GM21529 (cell line): ENCODE measurements around the gene PLAGL1.
"Not testable (repeated sequence)": the region's sequence is repeated elsewhere in the genome, so short reads cannot be mapped to it uniquely, and the experiment has no call there.

Source experiments
- ATAC-seq: cut with Tn5 transposase; IDR thresholded peaks from one replicate; pipeline ENCODE4 v1.9.1; 2021; ENCODE audit not compliant: unreplicated experiment

The PLAGL1 gene

DNA sequence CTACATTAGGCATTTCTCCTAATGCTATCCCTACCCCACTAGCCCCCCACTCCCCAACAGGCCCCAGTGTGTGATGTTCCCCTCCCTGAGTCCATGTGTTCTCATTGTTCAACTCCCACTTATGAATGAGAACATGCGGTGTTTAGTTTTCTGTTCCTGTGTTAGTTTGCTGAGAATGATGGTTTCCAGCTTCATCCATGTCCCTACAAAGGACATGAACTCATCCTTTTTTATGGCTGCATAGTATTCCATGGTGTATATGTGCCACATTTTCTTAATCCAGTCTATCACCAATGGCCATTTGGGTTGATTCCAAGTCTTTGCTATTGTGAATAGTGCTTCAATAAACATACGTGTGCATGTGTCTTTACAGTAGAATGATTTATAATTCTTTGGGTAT, 1.6 kb upstream of the PLAGL1 start:
- ATAC-seq, result not testable (repeated sequence)

DNA sequence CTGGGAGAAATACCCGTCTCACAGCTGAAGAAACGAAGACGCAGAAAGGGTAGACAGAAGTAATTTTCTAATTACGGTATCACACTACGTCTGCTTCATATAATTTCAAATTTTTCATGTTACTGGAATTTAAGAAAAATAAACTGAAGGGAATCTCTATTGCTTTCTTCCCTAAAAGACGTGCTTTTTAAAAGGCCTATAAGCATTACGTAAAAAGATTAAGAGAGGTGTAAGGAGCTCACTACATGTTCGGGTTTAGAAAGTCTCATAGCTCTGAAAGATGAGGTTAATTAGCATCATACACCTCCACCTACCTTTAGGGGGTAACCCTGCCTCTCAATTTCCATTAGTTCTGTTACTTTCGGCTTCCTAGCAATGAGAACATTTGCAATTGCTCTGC, 787 bp upstream of the PLAGL1 start:
- no peak for ATAC-seq

DNA sequence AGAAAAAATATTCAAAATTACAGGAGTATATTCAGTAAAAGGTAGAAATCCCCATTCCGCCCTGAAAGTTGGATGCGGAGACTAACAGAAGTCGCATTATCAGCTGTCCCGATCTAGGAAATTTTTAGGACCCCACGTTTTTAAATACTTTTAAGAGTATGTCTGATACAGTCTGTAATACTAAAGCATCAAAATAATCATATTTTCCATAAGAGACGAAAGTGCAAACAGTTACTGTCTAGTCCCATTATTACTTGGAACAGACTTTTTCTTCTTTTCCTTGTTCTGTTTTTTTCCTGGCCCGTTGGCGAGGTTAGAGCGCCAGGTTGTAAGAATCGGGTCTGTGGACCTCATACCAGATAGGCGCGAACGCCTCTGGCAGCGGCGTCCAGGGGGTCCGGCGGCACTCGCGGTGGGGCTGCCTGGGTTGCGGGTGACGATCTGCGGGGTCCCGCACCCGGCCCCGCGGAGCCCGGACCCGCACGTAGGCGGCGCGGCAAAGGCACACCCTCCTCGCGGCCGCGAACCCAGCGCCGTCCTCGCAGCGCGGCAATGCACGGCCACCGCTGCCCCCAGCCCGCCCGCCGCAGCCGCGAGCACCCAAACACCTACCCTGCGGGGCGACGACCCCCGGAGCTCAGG, 460 bp downstream of the PLAGL1 start:
- ATAC-seq, result peak; percentile 34

DNA sequence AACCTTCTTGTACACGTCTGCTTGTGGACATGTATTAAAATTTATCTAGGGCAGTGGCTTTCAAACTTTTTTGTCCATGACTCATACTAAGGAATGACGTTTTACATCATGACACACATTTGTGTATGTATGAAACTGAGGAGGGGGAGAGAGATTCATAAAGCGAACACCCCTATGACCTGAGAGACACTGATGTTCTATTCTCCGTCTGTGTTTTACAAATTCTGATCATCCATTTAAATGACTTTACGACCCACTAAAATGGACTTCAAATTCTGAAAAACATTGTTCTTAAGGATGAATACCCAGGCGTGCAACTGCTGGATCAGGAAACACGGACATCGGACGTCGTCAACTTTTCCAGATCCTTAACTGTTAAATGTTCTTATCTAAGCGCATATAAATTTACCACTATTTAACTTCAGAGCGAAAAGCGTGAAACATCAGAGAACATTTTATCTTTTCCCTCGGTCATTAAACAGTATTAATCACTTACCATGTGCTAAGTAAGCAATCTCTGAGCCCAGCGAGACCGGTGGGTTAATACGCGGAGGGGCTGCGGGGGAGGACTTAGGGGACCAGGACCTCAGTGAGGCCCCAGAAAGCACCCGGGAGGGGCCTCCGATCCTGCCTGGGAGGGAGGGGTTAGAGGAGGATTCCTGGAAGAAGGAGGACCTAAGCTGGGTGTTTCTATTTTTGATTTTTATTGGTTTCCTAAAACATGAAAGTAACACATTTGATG, 1.2 kb downstream of the PLAGL1 start:
- ATAC-seq, result no peak

DNA sequence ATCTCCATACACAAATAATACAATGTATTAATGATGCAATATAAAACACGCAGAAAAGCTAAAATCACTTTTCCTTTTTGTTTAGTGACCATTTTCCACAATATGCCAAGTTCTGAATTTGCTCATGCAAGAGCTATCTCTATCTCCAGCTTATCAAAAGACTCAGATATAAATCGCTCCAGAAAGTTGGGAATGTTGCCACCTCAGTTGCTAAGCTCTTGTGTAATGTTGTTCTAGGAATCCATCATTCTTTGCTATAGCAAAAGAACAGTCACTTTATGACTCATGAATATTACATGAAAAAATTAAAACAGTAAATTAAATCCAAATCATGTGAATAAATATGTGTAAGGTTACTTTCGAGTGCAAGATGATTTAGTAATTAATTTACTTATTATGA, 8.7 kb downstream of the PLAGL1 start:
- no peak for ATAC-seq

DNA sequence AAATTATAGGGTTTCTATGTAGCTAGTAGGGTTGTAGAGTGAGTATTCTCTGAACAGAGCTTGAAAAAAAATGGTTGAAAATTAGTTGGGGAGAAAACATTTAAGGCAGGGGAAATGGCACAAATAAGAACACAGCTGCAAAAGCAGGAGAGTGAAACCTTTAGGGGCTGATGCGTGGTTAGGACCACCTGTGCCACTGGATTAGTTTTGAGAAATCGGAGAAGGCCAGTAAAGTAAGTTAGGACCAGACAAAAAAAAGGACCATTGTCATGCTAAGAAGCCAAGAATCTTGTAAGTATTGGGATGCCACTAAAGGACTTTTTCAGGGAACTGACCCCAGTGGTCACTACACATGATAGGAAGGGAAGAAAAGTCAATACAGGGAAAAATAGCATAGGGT, 9.4 kb downstream of the PLAGL1 start:
- ATAC-seq, result no peak

DNA sequence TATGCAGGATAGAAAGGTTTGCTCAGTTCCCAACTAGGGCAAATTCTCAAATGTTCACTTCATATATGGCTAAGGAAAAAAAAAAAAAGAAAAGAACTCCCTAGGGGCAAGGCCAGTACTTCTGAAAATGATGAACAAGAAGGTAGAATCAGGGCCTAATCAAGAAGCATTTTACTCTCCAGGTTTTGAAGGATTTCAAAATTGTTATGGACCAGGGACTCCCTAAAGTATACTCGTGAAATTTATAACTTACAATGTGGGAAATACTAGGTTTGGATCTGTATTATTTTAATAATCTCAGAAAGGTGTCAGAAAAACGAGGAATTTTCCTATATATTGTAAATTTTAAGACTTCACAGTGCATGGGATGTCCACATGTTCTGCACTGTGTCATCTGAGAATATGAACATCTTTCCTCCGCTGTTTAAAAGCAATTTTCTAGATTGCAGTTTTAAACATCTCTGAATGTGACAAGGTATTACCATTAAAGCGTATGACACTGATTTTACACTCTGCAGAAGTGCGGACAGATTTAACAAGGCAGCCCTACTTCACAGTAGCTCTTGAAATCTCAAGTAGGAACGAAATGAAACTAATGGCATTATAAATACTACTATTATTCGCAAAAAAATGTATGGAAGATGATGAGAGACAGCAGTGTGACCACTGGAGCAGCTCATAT, 14.0 kb downstream of the PLAGL1 start:
- ATAC-seq, result no peak

DNA sequence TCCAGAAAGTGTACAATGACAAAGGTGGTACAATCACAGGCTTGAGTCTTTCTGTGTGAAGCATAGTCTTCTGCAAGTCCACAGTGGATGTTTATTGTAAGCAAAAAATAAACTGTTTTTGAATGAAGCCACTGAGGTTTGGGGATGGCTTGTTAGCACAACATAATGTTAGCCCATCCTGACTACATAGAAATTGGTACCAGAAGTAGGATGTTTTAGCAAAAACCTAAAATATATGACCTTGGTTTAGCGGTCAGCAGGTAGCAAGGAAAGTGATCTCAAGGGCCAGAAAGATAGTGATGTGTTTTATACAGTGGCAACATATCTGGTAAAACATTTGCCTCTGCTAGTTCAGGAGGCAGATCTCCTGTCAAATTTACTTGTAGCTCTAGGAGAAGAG, 15.8 kb downstream of the PLAGL1 start:
- no peak for ATAC-seq

DNA sequence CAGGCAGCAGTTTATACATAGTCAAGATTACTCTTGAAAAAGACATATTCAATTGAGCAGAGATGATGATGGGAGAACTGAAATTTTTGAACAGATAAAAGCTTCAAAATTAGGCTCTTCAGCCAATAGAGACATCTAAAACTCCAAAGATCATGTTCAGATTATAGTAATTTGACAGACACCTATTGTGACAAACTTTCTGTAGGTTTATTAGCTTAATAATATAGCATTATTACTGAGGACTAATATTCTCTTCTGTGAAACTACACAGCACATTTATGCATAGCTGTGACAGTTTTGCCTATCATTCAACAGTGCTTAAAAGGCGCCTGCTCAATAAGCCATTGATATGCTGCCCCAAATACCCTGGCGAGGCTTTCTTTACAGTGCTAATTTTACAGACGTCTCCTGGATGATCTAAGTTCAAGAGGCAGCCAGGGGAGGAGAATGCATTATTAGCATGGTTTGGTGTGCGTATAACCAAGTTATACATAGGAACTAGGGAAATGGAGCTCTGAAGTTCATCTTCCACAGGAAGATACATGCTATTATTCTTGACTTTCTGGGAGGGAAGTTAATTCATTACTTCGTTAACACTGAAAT, 21.5 kb downstream of the PLAGL1 start:
- no peak for ATAC-seq

DNA sequence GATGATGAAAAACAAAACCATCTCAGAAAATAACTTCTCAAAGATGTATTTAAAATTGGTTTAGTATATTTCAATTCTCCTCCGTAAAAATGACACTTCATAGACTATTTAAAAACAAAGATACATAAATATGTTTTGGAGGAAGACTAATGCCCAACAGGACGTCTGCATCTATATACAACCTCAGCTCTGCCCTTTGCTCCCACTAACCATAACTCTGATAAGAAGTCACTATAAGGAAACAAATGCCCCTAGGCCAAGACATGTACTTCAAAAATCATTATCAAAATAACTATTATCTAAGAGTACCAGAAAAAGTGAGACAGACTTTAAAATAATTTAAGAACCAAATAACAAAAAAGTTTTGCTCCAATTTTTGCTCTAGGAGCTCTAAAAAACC, 23.4 kb downstream of the PLAGL1 start:
- no peak for ATAC-seq

DNA sequence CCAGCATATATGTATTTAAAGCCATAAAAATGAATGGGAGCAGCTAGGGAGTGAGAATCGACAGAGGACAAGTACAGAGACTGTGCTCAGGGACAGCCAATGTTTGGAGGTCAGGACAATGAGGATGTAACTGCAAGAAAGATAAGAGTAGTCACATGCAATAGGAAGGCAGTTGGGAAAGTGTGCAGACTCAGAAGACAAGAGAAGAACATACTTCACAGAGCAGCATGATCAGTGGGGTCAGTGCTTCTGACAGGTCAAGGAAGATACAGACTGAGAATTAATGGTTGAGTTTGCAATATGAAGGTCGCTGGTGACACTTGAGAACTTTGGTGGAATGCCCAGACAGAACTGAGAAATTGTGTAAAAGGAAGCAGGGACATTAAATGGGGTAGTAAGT, 25.1 kb downstream of the PLAGL1 start:
- ATAC-seq, result no peak

DNA sequence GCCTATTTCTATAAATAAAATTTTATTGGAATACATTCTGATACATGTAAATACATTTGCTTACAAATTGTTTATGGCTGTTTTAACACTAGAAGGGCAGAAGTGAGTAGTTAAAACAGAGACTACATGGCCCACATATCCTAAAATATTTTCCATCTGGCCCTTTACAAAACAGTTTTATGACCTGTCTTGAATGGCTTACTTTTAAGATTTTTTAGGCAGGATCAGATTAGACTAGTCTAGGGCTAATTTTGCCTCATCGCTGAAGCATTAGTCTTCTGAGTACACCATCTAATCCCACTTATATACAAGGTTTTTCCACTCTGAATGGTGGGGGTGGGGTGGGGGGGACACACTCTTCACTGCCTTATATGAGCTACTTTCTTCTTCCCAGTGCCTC, 27.1 kb downstream of the PLAGL1 start:
- ATAC-seq, result no peak

DNA sequence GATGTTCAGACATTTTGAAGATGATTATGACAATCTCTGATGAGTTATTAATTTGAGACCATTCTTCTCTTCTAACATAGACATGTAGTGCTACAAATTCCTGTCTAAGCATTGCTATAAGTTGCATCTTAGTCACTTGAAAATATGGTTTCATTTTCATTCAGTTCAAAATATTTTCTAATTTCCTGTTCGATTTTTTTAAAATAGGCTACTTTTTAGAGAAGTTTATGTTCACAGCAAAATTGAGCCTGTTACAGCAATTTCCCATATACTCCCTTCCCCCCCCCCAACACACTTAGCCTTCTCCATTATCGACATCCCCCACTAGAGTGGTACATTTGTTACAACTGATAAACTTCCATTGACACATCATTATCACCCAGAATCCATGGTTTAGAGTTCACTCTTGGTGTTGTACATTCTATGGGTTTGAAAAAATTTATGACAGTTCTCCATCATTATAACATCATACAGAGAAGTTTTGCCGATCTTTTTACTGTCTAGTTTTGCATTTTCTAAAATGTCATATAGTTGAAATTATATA, 31.2 kb downstream of the PLAGL1 start:
- no peak for ATAC-seq

DNA sequence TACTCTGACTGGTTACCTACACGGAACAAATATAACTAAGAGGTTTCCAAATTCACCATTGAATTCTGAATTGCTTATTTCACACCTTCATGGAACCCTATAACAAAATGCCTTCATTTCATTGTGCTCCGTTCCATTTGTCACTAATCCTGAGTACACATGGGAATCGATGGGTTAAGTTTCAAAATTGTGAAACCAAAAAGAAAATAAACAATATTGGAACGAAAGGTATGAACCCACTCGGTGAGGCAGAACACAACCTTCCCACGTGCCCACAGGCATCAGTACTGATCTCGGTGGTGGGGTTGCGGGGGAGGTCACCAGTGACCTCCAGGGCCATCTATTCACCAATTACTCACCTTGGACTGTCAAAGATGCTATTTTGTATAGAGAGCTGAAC, 34.0 kb downstream of the PLAGL1 start:
- no peak for ATAC-seq

DNA sequence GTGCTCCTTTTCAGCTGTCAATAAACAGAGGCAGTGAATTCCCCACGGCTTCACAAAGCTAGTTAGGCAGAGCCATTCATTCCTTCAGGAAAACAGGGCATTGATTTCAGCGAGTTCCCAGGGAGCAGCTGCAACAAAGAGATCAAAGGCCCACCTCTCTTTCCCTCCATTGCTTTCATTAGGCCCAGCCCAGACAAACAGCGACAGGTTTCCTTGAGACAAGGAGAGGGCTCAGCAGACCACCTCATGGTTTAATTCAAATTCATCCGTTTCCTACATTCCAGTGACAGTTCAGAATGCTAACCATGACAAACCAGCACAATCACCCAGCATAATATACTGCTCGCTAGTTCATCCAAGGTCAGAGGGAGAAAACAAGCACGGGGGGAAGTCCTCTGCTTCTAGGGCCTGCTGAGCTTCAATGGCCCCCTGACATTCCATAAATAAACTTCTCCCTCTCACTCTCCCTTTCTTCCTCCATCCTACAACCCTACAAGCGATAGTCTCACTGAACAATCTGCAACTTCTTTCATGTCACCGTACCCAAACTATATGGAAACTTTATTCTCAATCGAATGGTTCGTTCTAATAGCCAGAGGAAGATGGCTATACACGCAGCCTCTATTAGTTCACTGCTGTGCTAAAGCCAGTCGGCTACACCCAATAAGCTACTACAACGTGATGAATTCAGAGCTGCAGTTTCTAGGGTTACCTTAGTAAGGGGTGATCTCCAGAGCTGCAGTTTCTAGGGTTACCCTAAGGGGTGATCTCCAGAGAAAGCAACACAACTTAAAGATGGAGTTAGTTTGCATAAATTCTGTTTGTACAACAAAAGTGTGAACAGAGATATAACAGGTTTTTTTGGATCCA, 34.7 kb downstream of the PLAGL1 start:
- no peak for ATAC-seq

DNA sequence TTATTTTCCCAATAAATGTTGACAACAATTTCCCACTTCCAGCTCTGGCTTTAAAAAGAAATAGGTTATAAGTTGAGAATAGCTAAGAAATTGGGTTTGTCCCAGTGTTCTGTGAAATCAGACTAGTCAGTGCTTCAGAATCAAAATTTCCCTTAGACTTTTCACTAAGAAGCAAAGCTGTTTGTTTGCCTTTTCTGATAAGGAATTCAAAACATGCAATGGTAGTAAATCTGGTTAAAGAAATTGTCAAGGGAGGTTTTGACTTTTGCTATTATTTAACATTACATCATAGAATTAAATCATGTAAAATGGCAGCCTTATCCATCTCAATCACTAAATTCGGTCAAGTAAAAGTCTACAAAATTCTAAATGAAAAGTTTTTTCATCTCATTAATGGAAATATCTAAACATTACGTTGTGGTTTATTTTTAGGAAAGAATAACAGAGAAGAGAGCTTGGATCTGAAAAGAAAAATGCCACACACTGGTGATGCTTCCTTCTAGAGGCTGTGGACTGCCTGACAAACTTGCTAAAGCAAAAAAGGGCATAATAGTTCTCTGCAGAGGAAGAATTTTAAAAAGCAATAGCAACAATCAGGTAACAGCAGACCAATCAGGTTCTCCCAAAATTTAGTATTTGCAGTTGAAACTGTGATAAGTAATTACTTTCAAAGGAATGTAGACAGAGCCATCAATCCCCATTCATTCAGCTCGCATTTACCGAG, 36.4 kb downstream of the PLAGL1 start:
- no peak for ATAC-seq

DNA sequence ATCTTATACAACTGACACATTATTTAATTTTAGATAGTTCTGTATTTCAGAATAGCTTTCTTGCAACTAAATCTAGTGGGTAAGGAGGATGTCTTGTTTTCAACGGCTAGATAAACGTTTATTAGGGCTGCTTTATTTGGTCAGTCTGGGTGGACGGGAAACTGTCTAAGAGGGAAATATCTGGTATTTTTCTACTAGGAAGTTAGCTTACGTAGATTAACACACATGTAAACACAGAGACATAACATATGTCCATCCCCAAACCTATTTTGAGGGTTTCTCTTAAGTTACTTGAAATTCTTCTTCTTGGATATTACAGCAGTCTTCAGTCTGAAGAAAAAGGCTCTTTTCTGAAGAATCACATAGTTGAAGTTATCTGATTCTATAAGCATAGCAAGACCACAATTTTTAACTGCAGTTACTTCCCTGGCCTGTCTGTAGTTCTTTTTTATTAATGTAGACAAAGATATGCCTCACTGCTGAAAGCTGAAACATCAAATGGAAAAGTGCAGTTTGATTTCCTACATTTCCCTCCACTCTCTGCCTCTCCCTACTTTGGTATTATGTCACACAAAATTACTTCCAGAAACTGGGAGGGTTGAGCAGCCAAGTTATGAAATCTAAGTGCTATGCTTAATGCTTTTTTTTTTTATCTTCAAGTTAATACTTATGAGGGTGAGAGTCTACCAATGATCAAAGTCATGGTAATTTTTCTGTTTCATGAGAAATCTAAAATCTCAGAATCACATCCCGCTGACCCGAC, 37.4 kb downstream of the PLAGL1 start:
- no peak for ATAC-seq

DNA sequence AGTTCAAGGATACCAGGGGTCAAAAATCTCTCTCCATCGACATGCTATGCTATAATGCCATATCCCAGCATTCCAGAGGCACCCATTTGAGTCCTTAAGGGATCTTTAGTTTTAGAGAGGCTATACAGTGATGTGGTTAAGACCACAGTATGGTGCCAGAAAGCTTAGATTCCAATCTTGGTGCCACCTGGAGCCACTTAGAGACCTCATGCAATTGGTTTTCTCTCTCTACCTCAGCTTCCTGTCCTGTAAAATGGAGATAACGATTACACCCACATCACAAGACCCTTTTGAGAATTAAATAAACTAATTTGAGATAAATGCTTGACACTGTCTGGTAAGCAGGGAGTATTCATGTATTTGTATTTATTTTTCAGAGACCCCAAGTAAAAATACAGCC, 39.0 kb downstream of the PLAGL1 start:
- no peak for ATAC-seq

DNA sequence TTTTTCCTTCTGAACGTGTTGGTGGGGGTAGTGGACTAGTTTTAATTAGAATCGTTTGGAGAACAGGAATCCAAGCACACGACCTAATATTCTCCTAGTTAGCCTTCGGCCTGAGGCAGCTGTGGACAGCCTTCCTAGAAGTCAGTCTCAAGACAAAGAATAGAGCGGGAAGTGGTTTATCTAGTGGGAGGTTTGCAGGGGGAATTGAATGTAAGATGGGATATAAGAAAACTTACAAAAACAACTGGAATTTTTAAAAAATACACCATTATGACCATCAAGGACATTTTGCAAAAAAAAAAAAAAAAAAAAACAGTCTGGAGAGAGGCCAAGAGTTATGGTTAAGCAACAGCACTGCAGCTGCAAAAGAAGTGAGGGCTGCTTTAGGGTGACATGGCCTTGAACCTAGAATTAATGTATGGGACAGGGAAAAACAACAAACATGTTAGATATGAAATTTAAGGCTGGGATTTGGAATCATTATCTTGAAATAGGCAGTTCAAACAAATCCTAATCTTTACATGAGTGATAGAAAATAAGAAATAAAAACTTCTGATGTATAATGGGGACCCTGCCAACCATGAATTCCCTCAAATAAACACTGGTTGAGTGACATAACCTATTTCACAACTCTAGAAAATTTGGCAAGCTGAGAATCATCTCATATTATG, 40.2 kb downstream of the PLAGL1 start:
- no peak for ATAC-seq
